Lung (tissue), 12 donors: ENCODE data around the gene ABHD17C. TPM values are rescaled to one million over a fixed set of nuclear protein-coding genes. Genes with fewer than 3 reads are reported as not detected.
A peak's percentile ranks its signal among the peaks of the same experiment; 100 is the strongest.

Source experiments
- ATAC-seq: fragments of 200-7000 bp; cut with Tn5 transposase; one replicate; pipeline ENCODE4 v1.9.1; 2020; ENCODE audit warnings: moderate number of reproducible peaks; ENCODE audit not compliant: insufficient read depth, low FRiP score
- DNase-seq, 3 donors: peaks; one replicate each; pipeline ENCODE4 v3.0.0-alpha.2; 2013 to 2017
- H3K27ac ChIP-seq, 2 donors: one replicate each; pipeline ENCODE4 v1.5.1; 2013; ENCODE audit warnings: mild to moderate bottlenecking in 2 of 2, moderate library complexity in 2 of 2, control low read depth in 1 of 2, inconsistent platforms in 1 of 2, low read depth in 1 of 2, low read length in 1 of 2
- H3K27me3 ChIP-seq, 3 donors: one replicate each; pipeline ENCODE4 v1.5.1; 2013; ENCODE audit warnings: low read length in 2 of 3; ENCODE audit not compliant: control insufficient read depth in 3 of 3, insufficient read depth in 3 of 3
- H3K36me3 ChIP-seq, 4 donors: one replicate each; pipeline ENCODE4 v1.5.1; 2013; ENCODE audit warnings: low read length in 4 of 4, mild to moderate bottlenecking in 1 of 4, moderate library complexity in 1 of 4; ENCODE audit not compliant: control insufficient read depth in 4 of 4, insufficient read depth in 4 of 4
- H3K4me1 ChIP-seq, 5 donors: one replicate each; pipeline ENCODE4 v1.5.1; 2013; ENCODE audit warnings: low read length in 5 of 5, mild to moderate bottlenecking in 2 of 5, moderate library complexity in 1 of 5; ENCODE audit not compliant: control insufficient read depth in 5 of 5, insufficient read depth in 5 of 5
- H3K4me3 ChIP-seq: one replicate; pipeline ENCODE4 v1.5.1; 2013; ENCODE audit warnings: mild to moderate bottlenecking, control low read depth, moderate library complexity
- H3K9ac ChIP-seq, 2 donors: one replicate each; pipeline ENCODE4 v1.5.1; 2013; ENCODE audit warnings: low read length in 2 of 2, control low read depth in 1 of 2; ENCODE audit not compliant: insufficient read depth in 1 of 2
- H3K9me3 ChIP-seq, 4 donors: one replicate each; pipeline ENCODE4 v1.5.1; 2013; ENCODE audit warnings: low read length in 3 of 4, mild to moderate bottlenecking in 1 of 4, moderate library complexity in 1 of 4; ENCODE audit not compliant: control insufficient read depth in 4 of 4, insufficient read depth in 3 of 4
- WGBS, 2 donors: extraction: QIAGEN DNeasy Blood & Tissue Kit; methylation state at CpG; one replicate each; pipeline ENCODE4 v1.1.7; 2013; 5-methylcytosine and 5-hydroxymethylcytosine counted together
- polyA plus RNA-seq, 2 donors: library from polyadenylated mRNA; stranded (reverse); fragments of 200-250 nt; gene quantifications; one replicate each; pipeline ENCODE4 v1.2.1, GENCODE V29; 2013
- total RNA-seq, 2 donors: library from RNA; depleted of rRNA in 1 of 2; stranded (reverse); fragments of >200 nt in 1 of 2; gene quantifications; one replicate each; pipeline ENCODE4 v1.2.1, GENCODE V29; 2014 to 2021
- TF ChIP-seq, protein P1 (sequence below): IDR thresholded peaks from 2 replicates; pipeline ENCODE4 v1.5.1; 2012; ENCODE audit warnings: mild to moderate bottlenecking; ENCODE audit errors: control extremely low read depth, extremely low read depth
- donor health status: control.
- donor health status: control.
- donor health status: Bipolar disorder and iron deficiency.
- donor health status: healthy.
- donor health status: DM: yes; HTN: yes; CAD: no.

Gene ABHD17C
- total and polyA plus RNA-seq, 4 donors, result 15.2 to 23.7 (median 22.0) TPM

DNA sequence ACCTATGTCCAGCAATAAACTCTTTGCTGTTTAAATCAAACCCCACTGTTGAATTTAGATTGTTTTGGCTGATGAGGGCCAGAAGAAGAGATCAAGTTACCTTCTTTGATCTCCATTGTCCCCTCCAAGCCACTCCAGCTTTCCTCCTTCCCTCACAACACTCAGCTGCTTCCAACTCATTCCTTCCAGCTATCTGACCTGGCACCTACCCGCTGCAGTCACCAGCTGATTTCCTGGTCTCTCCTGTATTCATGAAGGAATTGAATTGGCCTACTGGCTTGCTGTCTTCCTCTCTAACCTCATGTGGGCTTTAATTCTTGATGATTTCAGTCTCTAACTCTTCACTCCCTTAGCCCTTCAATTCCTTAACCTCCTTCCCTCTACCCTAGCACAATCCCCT lies 40.8 kb upstream of the ABHD17C start:
- Histone ChIP-seq H3K4me3 (no peak overlapping the region), H3K36me3 (no peaks in the 10 kb centered on the region), H3K27me3 (no peaks in the 10 kb centered on the region), H3K9me3 (peaks cover 0 to 7% (median 3%) of the 10 kb centered on the region in 4 donors), H3K27ac (no peak overlapping the region), H3K9ac (no peak overlapping the region), H3K4me1 (no peaks in the 10 kb centered on the region)
- DNase-seq (no peak), ATAC-seq (no peak)
- TF ChIP-seq, protein P1, sequence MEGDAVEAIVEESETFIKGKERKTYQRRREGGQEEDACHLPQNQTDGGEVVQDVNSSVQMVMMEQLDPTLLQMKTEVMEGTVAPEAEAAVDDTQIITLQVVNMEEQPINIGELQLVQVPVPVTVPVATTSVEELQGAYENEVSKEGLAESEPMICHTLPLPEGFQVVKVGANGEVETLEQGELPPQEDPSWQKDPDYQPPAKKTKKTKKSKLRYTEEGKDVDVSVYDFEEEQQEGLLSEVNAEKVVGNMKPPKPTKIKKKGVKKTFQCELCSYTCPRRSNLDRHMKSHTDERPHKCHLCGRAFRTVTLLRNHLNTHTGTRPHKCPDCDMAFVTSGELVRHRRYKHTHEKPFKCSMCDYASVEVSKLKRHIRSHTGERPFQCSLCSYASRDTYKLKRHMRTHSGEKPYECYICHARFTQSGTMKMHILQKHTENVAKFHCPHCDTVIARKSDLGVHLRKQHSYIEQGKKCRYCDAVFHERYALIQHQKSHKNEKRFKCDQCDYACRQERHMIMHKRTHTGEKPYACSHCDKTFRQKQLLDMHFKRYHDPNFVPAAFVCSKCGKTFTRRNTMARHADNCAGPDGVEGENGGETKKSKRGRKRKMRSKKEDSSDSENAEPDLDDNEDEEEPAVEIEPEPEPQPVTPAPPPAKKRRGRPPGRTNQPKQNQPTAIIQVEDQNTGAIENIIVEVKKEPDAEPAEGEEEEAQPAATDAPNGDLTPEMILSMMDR, result no peak
- 0% methylated on average over 1 of the region's 1 CpG for WGBS, 2 donors

DNA sequence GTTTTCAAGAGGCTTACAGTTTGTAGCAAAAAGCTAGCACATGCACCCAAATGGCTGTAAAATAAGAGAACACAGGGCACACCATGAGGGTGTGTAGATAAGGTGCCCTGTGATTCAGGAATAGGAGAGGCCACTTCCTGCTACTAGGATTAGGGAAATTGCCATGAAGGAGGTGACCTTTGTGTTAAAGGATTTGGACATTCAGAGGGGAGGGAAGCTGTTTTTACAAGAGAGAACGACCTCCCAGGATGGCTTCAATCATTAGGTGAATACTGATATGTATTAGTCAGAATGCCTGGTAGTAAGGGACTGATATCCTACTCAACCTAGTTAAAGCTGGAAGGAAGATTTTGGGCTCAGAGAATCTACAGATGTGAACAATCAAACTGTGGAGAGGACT lies 35.7 kb upstream of the ABHD17C start:
- DNase-seq, result no peak
- no peaks in the 10 kb centered on the region for H3K27me3 ChIP-seq
- 44 to 54% methylated on average over 1 of the region's 1 CpG for WGBS, 2 donors
- no peaks in the 10 kb centered on the region for H3K4me1 ChIP-seq
- no peaks in the 10 kb centered on the region for H3K9me3 ChIP-seq
- no peaks in the 10 kb centered on the region for H3K36me3 ChIP-seq
- TF ChIP-seq, protein P1, result no peak
- H3K4me3 ChIP-seq, result no peak overlapping the region
- ATAC-seq, result no peak
- no peak overlapping the region for H3K9ac ChIP-seq
- H3K27ac ChIP-seq, result no peak overlapping the region

DNA sequence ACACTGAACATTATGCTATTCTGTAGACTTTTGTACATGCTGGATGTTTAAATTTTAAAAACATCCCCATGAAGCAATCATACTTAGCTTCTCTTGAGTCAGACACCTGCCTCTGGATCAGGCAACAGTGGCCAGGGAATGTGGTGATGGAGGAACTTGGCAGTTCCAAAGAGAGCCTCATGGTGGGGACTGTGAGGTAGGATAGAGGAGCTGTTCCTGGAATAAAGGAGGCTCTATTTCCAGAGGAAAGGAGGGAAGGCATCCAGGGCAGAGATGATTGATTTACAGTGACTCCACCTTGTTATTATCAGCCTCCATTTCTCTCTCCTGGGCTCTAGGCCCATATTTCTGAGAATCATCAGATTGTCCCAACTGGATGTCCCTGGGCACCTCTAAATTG lies 35.0 kb upstream of the ABHD17C start:
- no peaks in the 10 kb centered on the region for H3K27me3 ChIP-seq
- H3K27ac ChIP-seq, result no peak overlapping the region
- no peaks in the 10 kb centered on the region for H3K36me3 ChIP-seq
- no peaks in the 10 kb centered on the region for H3K4me1 ChIP-seq
- ATAC-seq (peak; percentile 37), DNase-seq (peak; percentile 9 to 25 (median 19))
- TF ChIP-seq, protein P1, result peak; percentile 26
- no peak overlapping the region for H3K4me3 ChIP-seq
- H3K9ac ChIP-seq, result no peak overlapping the region
- H3K9me3 ChIP-seq, result no peaks in the 10 kb centered on the region

DNA sequence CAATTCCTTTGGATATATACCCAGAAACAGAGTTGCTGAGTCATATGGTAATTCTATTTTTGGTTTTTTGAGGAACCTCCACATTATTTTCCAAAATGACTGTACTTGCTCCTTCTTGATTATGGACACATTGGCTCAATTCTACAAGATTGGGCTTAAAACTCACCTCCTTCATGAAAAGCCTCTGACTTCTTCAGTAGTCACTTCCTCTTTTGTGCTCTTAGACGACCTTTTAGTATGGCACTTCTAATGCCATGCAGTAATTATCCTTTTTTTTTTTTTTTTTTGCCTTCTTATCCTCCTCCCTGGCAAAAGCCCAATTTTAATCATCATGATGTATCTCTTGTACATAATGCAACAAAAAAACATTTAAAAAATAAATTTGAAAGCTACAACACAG lies 33.0 kb upstream of the ABHD17C start:
- no peak for ATAC-seq
- no peak for DNase-seq
- Histone ChIP-seq H3K27me3 (no peaks in the 10 kb centered on the region), H3K9me3 (no peaks in the 10 kb centered on the region), H3K27ac (no peak overlapping the region), H3K4me3 (no peak overlapping the region), H3K36me3 (no peaks in the 10 kb centered on the region), H3K9ac (no peak overlapping the region), H3K4me1 (no peaks in the 10 kb centered on the region)
- TF ChIP-seq, protein P1, result no peak
- WGBS, 2 donors, result 39 to 46% methylated on average over 1 of the region's 1 CpG
